Astrocyte (in vitro differentiated cells and primary cell): ENCODE results near the gene E2F1.

ENCODE experiments used
- EZH2 ChIP-seq: IDR thresholded peaks from 2 replicates; pipeline ENCODE4 v1.6.1; 2012; ENCODE audit warnings: mild to moderate bottlenecking, low read length, inconsistent platforms; ENCODE audit not compliant: insufficient read depth
- TF ChIP-seq, protein P1 (sequence below): IDR thresholded peaks from 2 replicates; pipeline ENCODE4 v1.5.1; 2011; ENCODE audit warnings: low read depth, mild to moderate bottlenecking, inconsistent platforms, low read length, moderate library complexity; ENCODE audit not compliant: insufficient read depth

DNA sequence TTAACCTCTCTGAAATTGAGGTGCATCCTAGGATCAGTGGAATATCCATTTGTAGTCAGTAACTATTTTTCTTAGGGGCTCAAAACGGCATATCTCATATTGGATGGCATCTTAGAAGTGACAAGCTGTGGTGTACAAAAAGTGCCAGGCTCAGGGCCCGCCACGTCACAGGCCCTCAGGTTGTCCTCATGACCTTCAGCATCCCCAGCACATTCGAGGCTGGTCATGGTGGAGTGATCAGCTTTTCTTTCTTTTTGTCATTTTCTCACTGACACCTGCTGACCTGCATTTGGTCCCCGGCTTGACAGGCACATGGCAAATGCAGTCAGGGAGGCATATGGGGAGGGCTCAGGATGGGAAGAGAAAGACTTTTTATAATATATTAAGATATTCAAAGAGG is 7.1 kb upstream of the E2F1 start:
- TF ChIP-seq, protein P1, sequence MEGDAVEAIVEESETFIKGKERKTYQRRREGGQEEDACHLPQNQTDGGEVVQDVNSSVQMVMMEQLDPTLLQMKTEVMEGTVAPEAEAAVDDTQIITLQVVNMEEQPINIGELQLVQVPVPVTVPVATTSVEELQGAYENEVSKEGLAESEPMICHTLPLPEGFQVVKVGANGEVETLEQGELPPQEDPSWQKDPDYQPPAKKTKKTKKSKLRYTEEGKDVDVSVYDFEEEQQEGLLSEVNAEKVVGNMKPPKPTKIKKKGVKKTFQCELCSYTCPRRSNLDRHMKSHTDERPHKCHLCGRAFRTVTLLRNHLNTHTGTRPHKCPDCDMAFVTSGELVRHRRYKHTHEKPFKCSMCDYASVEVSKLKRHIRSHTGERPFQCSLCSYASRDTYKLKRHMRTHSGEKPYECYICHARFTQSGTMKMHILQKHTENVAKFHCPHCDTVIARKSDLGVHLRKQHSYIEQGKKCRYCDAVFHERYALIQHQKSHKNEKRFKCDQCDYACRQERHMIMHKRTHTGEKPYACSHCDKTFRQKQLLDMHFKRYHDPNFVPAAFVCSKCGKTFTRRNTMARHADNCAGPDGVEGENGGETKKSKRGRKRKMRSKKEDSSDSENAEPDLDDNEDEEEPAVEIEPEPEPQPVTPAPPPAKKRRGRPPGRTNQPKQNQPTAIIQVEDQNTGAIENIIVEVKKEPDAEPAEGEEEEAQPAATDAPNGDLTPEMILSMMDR = no peak
- TF ChIP-seq EZH2 = no peak
